HG02759 (cell line): ENCODE results near the gene MRGPRD.

Experiments used
- ATAC-seq: cut with Tn5 transposase; IDR thresholded peaks from one replicate; pipeline ENCODE4 v1.9.1; 2021; ENCODE audit warnings: mild to moderate bottlenecking, moderate library complexity; ENCODE audit not compliant: unreplicated experiment

Gene MRGPRD

DNA sequence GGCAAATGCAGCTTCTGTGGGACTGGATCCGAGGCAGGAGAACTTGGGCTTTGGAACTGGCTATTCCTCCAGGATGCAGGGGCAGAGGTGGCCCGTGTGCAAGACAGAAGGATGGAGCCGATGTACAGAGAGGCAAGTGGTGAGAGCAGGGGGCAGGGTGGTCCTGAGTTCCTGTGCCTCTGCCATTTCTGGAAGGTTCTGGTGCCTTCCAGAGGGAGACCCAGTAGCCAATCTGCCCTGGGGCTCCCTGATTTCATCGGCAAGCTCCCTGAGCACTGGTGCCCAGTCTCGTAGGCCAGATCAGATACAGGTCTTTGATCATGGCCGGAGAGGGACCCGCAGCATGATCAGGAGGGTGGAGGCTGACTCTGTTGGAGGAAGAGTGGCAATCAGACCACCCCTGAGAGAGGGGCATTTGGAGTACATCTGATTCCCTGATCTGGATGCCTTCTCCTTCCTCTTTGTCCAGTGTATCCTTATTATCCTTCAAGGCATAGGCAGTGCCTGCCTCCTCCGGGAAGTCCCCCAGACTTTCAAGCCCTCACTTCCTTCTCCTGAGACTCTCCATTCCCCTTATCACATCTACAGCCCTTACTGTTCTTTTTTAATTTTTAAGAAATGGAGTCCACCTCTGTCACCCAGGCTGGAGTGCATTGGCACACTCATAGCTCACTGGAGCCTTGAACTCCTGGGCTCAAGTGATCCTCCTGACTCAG, 9.7 kb downstream of the MRGPRD start:
- ATAC-seq, result no peak

DNA sequence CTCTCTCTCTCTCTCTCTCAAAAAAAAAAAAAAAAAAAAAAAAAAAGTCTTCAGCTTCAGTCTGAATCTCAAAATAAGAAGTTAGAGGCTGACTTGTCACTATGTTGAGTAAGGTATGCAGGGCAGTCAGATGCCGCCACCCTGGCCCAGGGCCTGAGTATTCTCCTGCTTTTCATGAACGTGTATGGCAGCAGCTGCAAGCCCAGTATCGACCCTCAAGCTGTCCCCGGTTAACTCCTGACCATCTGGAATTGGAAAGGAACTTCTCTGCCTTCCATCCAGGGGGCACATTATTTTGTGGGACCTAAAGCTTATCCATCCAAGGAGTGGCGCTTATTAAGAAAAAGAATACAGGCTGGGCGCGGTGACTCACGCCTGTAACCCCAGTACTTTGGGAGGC, 11.4 kb downstream of the MRGPRD start:
- ATAC-seq, result no peak

DNA sequence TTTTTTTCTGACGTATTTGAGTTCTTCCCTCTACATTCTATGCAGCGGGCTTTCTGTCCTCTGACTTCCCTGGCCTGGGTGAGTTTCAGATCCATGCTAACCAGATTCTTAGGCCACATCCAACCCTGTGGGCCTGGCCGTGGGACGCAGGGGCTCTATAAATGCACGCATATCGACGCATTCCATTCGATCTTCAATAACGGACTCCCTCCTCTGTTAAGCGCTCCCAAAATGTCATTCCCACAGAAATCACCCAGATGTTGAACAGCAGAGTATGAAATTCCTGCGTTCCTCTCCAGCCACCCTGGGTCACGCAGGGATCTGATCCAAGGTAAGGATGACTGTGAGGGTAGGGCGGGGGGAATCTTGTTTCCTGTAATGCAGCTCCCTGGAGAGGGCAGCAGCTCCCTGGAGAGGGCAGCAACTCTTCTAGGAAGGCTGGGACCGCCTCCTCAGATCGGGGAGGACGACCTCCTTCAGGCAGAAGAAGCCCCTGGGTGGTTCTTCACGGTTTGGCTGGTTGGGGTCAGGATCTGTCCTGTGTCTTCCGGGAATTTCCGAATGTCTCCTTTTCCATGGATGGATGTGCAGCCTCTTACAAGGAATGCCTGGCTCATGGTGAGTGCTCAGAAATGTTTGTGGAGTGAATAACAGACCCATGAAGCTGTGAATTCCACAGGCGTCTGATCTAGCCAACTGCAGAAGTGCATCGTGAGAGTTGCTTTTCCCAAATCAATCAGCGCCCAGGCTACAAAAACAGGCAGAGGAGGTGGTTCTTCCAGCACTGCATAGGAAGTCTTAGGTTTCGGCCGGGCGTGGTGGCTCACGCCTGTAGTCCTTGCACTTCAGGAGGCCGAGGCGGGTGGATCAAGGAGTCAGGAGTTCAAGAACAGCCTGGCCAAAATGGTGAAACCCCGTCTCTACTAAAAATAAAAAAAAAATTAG, 12.2 kb downstream of the MRGPRD start:
- ATAC-seq, result no peak

DNA sequence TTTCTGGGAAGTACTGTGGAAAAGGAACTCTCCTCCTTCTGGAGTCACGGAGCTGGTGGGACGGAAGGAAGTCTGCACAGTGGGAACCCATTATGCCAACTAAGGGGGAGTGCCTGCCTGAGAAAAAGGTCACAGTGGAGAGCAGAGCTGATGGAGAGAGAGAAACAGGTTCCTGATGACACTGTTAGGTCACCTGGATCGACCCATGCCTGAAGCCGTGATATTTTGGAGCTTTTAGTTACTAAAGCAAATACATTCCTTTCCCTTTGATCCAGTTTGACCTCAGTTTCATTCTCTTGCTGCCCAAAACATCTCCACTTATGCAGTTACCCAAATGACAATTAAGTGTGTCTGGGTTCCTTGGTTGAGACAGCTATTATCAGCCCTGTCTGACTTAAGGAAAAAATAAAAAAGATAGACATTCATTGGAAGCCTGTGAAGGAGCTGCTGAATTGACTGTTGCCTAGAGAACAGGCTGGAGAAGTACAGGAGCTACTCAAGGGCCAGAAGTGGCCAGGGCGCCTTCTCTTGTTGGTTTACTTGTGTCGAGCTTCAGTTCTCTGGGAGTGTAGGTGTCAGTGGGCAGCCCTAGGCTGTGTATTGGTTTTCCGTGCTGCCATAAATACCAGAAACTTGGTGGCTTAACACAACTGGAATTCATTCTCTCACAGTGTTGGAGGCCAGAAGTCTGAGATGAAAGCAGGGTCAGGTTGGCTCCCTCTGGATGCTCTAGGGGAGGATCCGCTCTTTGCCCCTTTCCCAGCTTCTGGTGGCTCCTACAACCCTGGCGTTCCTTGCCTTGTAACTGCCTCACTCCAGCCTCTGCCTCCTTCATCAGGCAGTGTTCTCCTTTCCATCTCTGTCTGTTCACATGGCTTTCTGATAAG, 13.6 kb downstream of the MRGPRD start:
- ATAC-seq, result no peak

DNA sequence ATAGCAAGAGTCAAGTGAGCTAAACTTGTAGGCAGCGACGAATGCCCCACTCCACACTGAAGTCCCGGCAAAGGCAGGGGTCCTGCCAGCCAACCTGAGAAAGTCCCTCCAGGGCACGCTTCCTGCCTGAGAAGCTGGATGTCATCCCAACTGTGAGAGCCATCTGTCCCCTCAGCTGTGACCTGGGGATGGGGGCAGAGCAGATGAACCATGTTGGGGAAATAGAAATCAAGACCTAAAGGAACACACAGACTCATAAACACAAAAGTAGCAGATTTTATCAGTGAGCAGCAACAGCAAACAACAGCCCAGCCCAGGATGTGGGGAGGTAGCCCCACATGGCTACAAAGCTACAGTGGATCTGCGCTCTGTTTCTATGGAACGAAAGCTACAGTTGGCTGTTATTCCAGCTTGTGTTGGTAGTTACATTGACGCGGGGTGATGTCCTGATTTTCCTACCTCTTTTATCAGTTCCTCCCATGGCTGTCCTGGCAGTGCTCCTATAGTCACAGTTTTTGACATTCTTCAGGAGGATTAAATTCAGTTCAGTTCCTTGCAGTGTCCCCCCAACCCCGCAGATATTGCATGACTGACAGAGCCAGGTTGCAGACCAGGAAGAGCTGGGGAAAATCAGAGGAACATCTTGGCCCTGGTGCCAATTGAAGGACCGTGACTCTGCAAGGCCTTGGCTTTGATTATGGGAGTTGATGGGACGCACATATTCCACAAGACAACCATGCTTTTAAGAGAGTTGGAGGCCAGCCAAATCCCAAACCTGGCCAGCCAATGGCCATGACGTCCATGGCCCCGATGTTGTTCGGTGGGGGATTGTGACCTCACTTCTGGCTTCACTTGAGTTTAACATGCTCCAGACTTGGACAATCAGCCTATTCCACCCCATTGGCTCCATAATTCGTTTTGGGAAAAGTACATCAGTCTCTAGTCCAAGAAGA, 14.6 kb downstream of the MRGPRD start:
- no peak for ATAC-seq

DNA sequence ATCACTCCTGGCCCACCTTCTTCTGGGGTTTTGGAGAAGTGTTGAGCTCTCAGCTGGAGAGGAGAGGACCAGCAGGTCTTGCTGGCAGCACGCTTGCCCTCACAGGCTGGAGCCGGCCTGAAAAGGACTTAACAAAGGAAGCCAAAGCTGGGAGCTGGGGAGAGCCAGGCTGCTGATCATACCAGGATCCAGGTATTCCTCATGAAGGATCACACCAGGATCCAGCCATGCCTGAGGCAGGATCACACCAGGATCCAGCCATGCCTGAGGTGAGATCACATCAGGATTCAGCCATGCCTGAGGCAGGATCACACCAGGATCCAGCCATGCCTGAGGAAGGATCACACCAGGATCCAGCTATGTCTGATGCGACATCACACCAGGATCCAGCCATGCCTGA, 17.0 kb downstream of the MRGPRD start:
- no peak for ATAC-seq

DNA sequence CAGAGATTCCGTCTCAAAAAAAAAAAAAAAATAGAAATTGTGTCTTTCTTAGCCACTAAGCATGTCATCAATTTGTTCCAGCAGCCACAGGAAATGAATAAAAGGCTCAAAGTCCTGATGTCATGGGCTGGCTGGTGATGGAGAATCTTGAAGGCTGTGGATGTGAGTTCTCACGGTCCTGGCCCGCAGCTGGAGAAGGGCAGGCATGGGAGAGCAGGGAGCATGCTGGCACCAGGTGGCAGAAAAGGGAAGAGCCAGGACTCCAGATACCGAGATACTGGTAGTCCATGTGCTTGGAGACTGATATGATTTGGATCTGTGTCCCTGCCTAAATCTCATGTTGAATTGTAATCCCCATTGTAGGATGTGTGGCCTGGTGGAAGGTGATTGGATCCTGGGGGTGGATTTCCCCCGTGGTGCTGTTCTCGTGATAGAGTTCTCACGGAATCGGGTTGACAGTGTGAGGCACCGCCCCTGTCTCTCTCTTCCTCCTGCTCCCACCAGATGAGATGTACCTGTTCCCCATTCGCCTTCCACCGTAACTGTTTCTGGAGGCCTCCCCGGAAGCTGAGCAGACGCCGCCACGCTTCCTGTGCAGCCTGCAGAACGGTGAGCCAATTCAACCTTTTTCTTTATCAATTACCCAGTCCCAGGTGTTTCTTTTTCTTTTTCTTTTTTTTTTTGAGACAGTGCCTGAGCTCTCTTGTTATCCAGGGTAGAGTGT, 18.1 kb downstream of the MRGPRD start:
- ATAC-seq, result no peak

DNA sequence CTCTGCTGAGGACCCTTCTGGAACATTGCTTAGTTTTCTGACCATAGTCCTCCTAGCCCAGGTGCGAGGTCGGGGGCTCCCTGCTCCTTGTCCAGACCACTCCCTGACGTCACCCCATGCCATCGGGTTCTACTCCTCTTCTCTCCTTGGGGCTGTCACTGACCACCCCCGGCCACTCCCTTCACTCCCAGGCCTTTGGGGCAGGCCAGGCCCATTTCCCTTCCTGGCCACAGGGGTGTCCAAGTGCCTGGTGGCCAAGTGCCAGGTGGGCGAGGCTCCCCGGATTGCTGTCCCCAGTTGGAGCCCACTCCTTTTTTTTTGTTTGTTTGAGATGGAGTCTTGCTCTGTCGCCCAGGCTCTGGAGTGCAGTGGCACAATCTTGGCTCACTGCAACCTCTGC, 19.5 kb downstream of the MRGPRD start:
- ATAC-seq, result no peak

DNA sequence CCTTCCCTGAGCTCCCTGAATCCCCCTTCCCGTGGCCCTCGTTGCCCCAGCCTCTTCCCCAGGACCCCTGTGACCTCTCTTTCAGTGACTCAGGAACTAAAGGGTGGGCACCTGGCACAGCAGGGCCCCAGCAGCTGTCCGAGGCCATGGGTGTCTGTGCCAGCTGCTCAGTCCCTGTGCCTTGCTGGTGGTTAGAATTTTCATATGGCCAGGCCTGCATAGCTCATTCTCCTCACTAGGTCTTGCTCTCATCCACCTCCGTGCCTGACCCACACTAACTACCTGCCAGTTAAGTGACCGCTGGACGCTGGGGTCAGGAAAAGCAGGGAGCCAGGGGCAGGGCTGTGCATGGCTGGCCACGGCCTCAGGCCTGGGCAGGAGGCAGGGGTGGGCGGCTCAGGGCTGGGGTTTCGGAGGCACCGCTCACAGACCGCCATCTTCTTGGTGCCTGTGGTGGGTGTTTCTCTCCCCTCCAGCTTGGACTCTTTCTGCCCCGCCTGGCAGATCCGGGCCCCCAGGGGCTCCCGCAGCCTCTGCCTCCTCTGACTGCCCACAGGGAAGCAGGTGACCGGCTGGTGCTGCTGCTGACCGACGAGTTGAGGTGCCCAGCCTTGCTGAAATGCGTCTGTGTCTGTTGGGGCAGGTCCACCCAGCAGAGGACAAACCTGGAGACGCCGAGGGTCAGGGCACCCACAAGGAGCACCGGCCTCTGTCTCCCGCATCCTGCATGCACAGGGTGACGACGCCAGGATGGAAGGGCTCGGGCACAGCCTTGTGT, 20.3 kb downstream of the MRGPRD start:
- ATAC-seq, result no peak

DNA sequence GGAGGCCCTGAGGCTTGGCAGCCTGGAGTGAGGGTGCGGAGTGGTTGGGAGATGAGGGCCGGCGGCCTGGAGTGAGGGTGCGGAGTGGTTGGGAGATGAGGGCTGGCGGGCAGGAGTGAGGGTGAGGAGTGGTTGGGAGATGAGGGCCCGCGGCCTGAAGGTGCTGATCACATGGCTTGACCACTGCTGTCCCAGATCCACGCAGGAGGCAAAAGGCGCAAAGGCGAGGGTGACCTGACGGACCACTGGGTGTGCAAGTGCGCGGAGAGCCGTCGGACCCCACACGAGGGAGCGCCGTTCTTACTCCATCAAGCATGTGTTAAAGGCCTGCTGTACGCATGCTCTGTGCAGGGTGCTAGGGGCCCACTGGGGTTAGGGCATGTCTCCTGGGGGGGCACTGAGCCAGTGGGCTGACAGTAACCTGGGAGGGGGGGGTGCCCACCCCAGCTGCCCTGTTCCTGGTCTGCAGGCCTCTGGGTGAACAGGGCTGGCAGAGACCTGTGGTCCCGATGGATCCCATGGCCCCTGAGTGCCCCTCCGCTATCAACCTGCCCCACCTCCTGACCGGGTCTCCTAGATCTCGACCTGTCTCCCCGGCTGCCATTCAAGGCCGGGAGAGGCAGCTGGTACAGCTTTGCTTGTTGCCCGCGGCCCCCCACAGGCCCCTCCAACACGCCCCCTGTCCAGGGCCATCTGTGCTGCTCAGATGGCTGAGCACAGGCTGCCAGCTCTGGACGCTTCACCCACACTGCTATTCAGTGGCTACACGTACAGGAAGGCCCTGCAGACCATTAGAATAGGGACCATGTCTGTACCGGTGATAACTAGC, 21.1 kb downstream of the MRGPRD start:
- ATAC-seq, result no peak

DNA sequence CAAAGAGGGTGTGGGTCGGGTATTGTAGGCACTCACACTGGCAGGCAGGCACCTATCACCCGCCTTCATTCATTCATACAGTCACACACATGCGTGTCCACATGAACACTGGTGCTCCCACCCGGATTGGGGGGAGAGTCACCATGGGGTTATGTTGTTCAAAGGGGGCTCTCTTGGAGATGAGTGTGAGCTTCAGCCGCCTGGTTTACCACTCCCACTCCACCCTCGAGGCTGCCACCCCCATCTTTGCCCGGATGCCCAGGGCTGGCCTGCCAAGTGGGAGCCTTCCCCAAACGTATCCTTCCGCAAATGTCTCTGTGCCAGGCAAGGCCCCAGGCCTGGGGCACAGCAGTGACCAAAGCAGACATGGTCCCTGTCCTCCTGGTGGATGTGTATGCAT, 22.6 kb downstream of the MRGPRD start:
- ATAC-seq, result no peak

DNA sequence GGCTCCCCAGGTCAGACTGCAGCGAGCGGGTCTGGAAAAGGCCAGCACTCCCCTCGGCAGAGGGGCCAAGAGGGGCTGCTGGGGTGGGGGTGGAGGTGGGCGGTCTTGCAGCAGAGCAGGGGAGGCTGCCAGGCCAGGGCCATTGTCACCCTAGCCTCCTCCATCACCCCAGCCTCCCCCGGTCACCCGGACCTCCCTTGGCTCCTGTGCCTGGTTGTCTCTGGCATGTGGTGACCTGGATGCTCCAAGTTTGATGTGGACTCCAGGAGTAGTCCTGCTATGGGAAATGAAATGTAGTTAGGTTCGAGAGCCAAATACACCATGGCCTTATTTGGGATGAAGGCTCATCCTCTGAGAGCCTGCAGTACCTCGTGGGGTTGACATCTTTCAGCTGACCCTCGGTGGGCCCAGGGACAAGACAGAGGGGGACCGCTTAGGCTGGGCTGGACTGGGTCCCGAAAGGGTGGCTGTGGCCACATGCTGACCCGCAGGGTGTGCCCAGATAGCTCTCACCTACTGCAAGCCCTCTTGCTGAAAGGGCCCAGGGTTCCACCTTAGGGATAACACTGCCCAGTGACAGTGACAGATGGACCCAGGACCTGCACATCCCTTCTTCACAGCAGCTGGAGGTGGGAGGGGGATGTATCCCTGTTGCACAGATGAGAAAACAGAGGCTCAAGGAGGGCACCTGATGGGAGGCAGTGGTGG, 24.1 kb downstream of the MRGPRD start:
- no peak for ATAC-seq

DNA sequence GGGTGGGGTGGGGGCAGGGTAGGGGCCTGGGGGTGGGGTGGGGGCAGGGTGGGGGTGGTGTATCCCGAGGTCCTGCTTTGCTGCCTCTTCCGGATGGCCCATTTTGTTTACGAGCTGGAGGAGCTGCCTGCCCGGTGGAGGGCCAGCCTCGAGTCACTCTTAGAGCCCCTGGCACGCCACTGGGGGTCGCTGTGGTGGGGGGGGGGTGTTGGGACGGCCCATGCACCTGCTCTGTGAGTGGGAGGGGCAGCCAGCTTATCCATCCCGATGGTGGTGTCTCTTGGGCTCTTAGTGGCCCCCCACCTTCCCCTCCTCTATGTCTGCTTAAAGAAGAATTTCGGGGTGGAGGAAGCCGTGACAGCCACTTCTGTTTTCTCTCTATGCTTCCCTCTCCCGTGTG, 24.6 kb downstream of the MRGPRD start:
- ATAC-seq, result no peak

DNA sequence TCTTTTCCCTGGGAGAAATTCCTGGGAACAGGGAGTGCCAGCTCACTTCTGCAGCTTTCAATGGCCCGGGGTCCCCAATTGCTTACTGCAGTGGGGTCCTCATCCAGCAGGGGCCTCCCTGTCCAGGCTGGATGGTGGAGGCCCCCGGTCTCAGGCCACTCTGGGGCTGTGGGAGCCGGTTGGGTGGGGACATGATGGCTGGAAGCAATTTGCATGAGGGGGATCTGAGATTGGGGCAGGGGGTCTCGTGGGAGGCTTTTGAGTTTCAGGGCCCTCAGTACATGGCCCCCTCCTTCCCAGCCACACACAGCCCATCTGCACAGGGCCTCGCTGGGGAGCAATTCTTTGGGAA, 25.2 kb downstream of the MRGPRD start:
- no peak for ATAC-seq

DNA sequence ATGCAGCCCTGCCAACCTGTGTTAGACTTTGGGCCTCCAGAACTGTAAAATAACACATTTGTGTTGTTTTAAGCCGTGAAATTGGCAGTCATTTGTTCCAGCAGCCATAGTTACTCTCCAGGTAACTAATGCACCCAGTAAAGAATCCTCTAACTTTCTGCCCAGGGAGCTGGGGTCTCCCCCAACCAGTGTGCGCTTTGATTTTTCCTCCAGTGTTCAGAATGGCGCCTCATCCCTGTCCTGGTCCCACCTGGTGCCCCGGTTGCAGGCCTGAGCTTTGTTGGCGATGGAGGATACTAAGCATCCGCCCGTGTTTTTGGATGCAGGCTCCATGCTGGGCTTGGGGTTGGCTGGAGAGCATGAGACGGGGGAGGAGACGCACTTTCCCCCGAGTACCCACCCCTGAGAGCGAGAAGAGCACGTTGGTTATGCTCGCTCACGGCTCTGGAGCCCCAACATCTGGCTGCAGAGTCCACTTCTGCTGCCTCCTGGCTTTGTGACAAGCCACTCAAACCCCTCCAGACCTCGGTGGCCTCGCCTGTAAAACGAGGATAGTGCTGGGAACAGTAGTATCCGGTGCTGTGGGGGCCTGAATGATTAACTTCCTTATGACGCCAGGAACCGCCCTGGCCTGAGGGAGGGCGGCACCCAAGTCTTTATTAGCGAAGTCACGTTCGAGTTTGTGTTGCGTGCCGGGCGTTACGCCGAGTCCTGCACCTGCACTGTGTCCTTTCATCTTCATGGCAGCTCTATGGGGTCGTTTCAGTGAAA, 25.8 kb downstream of the MRGPRD start:
- no peak for ATAC-seq

DNA sequence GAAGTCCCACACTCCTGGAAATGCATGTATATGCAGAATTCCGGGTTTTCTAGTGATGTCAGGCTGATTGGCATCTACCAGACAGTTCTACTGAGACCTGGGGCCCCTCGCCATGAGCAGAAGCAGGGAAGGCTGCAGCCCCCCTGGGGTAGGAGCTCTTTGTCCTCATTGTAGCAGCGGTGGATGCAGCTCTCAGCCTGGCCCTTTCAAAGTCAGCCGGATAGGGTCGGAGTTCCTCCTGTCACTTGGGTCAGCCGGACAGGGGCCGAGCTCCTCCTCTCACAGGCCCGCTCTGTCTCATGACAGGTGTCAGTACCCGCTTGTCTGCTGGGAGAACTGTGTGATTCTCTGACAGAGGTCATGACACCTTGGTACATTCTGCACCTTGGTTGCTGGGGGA, 30.0 kb downstream of the MRGPRD start:
- no peak for ATAC-seq

DNA sequence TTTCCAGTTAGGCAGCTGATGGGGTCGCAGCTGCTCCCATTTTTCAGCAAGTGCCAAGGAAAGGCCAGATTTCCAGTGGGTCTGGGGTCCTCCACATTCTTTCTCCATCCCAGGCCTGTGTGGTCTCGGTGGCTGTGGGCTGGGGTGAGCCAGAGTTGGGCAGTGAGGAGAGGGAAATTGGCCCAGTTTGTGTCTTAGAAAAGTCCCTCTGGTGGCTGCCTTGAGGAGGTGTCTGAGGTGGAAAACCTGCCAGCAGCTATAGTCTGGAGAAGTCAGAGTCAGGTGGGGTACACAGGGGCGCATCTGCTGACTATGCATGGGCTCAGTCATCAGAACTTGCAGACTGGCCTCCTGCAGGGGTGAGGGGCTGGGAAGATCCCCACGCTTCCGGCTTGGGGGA, 30.5 kb downstream of the MRGPRD start:
- no peak for ATAC-seq
